Measurements from ENCODE around the gene DRICH1.

DNA sequence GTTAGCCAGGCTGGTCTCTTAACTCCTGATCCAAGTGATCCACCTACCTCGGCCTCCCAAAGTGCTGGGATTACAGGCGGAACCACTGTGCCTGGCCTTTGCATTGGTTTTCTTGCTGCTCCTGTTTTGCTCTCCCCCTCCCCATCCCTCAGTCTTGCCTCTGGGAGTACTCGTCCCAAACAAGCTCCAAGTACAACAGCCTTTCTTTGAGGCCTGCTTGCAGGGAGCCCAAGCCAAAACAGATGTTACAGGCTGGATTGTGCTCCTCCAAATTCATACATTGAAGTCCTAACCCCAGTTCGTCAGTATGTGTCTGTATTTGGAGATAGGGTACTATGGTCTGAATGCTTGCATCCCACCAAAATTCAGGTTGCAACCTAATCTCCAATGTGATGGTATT is 60.6 kb downstream of the DRICH1 start:
- no peak for TF ChIP-seq POLR2A (IDR thresholded peaks at IDR 0.05)
- TF ChIP-seq, protein P1, sequence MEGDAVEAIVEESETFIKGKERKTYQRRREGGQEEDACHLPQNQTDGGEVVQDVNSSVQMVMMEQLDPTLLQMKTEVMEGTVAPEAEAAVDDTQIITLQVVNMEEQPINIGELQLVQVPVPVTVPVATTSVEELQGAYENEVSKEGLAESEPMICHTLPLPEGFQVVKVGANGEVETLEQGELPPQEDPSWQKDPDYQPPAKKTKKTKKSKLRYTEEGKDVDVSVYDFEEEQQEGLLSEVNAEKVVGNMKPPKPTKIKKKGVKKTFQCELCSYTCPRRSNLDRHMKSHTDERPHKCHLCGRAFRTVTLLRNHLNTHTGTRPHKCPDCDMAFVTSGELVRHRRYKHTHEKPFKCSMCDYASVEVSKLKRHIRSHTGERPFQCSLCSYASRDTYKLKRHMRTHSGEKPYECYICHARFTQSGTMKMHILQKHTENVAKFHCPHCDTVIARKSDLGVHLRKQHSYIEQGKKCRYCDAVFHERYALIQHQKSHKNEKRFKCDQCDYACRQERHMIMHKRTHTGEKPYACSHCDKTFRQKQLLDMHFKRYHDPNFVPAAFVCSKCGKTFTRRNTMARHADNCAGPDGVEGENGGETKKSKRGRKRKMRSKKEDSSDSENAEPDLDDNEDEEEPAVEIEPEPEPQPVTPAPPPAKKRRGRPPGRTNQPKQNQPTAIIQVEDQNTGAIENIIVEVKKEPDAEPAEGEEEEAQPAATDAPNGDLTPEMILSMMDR (IDR thresholded peaks at IDR 0.05): no peak
